Testis (tissue), 2 donors: Measurements from ENCODE around the gene DCBLD2.

ENCODE experiments used
- CTCF ChIP-seq, 3 experiments: fragments of 450-650 bp in 2 of 3; fragments of 200-600 bp in 1 of 3; sonication (generic) in 1 of 3; IDR thresholded peaks; one replicate each; pipeline ENCODE4 v1.5.1; 2016 to 2019; ENCODE audit warnings: antibody characterized with exemption in 3 of 3, mild to moderate bottlenecking in 2 of 3, moderate library complexity in 1 of 3
- POLR2A ChIP-seq: fragments of 450-650 bp; IDR thresholded peaks from one replicate; pipeline ENCODE4 v1.6.1; 2017; ENCODE audit warnings: antibody characterized with exemption, mild to moderate bottlenecking, moderate library complexity

- TF ChIP-seq CTCF (IDR thresholded peaks at IDR 0.05) (no peak), POLR2A (no peak)
Observed at GRCh38 chr3:98843266-98843959, 58.1 kb downstream of the DCBLD2 start.
